Retinal pigment epithelial cell (primary cell): Measurements from ENCODE around the gene TLE6.
"Not testable (repeated sequence)": the region's sequence is repeated elsewhere in the genome, so short reads cannot be mapped to it uniquely, and the experiment has no call there.

Experiments
- DNase-seq: peaks from one replicate; pipeline ENCODE4 v3.0.0-alpha.2; 2010; ENCODE audit warnings: low read depth
- H3K4me3 ChIP-seq: 2 replicates; pipeline ENCODE4 v1.5.1; 2011; ENCODE audit warnings: mild to moderate bottlenecking, low read length, control low read depth, moderate library complexity
- CTCF ChIP-seq: conservative IDR thresholded peaks from 2 replicates; pipeline ENCODE4 v1.5.1; 2011; ENCODE audit warnings: low read depth, low read length, control low read depth, inconsistent platforms

TLE6 gene

DNA sequence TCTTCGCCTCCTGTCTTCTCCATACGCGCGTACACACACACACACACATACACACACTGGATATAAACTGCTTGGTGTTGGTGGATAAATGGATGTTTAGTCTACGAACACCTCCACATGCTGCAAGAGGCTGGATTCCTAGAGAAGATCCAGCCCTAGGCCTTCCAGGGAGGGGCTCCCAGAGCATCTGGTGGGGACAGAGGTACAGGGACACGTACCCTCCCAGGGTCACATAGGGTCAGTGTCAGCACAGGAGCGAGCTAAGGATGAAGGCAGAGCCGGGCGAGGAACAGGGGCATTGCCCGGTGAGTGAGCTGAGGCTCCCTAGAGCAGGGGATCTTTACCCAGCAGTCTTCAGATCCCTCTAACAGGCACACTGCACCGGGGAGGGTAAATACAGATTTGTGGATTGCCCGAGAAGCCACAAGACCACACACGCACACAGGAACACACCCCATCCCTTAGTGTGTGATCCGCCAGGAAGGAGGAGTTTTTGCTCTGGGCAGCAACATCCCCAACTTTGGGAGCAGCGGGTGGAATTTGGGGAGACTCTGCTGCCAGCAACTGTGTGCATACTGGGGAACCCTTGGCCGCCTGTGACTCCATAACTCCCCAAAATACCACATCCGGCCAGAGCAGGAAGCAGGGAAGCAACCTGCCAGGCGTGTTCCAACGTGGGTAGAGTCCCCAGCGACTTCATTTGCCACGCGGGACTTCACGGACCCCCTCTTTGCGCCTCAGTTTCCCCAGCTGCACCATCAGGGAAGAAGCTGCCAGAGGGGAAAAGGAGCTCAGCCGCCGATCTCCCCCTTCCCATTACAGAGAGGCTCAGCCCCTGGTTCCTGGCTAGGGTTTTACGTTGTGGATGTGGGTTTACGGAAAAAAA, 57.5 kb downstream of the TLE6 start:
- no peak for DNase-seq
- no peak for TF ChIP-seq CTCF
- peak overlapping the region; percentile 65 for H3K4me3 ChIP-seq

- DNase-seq, result peak; percentile 97
- no peak for TF ChIP-seq CTCF
- peak overlapping the region; percentile 65 for H3K4me3 ChIP-seq
Observed at GRCh38 chr19:3035542-3036118, 58.3 kb downstream of the TLE6 start.

GRCh38 chr19:3036119-3036976, 59.0 kb downstream of the TLE6 start:
- peak; percentile 64 for DNase-seq
- peak; percentile 25 for TF ChIP-seq CTCF
- peak overlapping the region; percentile 58 for H3K4me3 ChIP-seq

DNA sequence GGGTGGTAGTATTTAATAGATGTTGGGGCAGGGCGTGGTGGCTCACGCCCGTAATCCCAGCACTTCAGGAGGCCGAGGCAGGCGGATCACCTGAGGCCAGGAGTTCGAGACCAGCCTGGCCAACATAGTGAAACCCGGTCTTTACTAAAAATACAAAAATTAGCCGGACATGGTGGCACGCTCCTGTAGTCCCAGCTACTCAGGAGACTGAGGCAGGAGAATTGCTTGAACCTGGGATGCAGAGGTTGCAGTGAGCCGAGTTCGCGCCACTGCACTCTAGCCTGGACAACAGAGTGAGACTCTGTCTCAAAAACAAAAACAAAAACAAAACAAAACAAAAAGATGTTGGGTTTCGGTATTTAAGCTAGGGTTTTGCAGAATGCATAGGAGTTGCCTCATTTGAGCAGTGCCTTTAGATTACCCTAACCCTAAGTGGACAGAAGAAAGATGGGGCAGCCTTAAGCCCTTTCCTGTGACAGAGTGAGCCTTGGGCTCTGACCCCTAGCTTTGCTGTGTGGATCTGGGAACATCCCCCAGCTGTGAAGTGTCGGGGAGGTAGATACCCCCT, 59.7 kb downstream of the TLE6 start:
- DNase-seq, H3K4me3 ChIP-seq: not testable (repeated sequence)

DNA sequence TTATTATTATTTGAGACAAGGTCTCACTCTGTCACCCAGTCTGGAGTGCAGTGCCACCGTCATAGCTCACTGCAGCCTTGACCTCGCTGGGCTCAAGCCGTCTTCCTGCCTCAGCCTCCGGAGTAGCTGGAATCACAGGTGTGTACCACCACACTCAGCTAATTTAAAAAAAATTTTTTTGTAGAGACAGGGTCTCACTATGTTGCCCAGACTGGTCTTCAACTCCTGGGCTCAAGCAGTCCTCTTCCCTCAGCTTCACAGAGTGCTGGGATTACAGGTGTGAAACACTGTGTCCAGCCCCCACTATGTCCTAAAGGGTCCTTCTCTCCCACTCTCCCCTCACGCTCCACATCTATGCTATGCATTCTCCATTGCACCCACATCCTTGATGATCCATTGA, 60.9 kb downstream of the TLE6 start:
- H3K4me3 ChIP-seq, result no peak overlapping the region
- DNase-seq, result no peak
- TF ChIP-seq CTCF, result no peak

DNA sequence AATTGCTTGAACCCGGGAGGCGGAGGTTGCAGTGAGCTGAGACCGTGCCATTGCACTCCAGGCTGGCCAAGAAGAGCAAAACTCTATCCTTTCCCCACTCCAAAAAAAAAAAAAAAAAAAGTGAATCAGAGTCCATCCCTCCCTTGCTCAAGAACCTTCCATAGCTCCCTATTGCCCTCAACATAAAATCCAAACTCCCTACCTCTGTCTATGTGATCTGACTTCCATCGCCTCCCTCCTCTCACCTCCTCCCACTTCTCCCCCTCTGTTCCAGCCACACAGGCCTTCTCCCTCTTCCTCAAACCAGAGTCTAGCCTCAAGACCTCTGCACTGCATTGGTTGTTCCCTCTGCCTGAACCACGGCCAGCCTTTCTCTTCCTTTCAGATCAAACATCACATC, 61.8 kb downstream of the TLE6 start:
- no peak overlapping the region for H3K4me3 ChIP-seq
- no peak for TF ChIP-seq CTCF
- DNase-seq, result no peak

DNA sequence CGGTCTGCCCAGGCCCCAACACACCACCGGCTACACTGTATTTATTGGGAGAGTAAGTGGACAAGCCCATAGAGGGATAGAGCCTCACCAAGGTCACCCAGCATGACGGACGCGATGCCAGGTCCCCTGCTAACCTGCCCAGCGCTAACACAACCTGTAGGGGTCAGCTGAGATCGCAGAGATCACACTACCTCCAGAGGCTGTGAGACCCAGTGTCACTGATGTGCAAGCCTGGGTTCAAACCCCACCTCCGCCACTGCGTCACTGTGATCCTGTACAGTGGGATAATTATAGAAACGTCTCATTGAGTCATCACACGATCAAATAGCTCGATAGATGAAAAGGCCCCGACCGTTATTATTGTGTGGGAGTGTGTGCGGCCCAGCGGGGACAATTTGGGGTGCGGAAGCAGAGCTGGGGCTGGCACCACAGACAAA, 62.3 kb downstream of the TLE6 start:
- TF ChIP-seq CTCF, result no peak
- no peak overlapping the region for H3K4me3 ChIP-seq
- DNase-seq, result no peak
